ENCODE data around the gene XXYLT1.

XXYLT1 gene

DNA sequence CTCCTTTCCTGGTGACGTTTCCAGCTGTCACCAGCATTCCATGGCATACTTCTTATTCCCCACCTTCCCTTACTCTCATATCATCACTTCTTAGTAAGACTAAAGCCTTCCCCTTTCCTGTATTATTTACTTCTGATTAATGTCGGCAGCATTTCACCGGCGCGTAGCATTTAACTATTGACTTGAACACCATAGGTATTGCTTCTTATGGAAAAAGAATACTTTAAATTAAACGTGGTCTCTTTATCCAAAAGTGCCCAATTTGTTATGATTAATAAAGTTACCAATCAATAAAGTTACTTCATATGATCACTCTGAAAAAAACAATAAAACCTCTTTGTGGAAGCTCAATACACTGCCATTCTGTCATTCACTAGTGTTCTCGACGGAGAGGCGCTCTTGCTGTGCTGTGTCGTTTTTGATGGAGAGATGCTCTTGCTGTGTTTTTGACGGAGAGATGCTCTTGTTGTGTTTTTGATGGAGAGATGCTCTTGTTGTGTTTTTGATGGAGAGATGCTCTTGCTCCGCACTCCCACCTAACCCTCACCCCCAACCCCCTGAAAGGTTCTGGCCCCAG is 165.0 kb downstream of the XXYLT1 start:
- Histone ChIP-seq H3K9ac (ENCODE audit: low read depth, low read length) (peak overlapping the region; percentile 38), H3K9me3 (replicated peaks; ENCODE audit: low read length) (no peaks in the 10 kb centered on the region), H3K4me3 (ENCODE audit: low read length) (peak overlapping the region; percentile 61), H3K27me3 (ENCODE audit: control insufficient read depth, insufficient read depth, low read length) (no peaks in the 10 kb centered on the region), H3K4me1 (ENCODE audit: control insufficient read depth, insufficient read depth, low read length) (peaks cover 27% of the 10 kb centered on the region), H3K4me2 (ENCODE audit: low read length) (peak overlapping the region; percentile 75), H3K36me3 (ENCODE audit: insufficient read depth, low read length) (no peaks in the 10 kb centered on the region)

GRCh38 chr3:195105389-195105788 is 165.6 kb downstream of the XXYLT1 start:
- Histone ChIP-seq H3K9me3 (replicated peaks; ENCODE audit: low read length) (no peaks in the 10 kb centered on the region), H3K36me3 (ENCODE audit: insufficient read depth, low read length) (no peaks in the 10 kb centered on the region), H3K9ac (ENCODE audit: low read depth, low read length) (no peak overlapping the region), H3K4me1 (ENCODE audit: control insufficient read depth, insufficient read depth, low read length) (peaks cover 32% of the 10 kb centered on the region), H3K27me3 (ENCODE audit: control insufficient read depth, insufficient read depth, low read length) (no peaks in the 10 kb centered on the region), H3K4me3 (ENCODE audit: low read length) (no peak overlapping the region), H3K4me2 (ENCODE audit: low read length) (no peak overlapping the region)

- H3K4me1 ChIP-seq (ENCODE audit: control insufficient read depth, insufficient read depth, low read length): peaks cover 32% of the 10 kb centered on the region
- H3K9me3 ChIP-seq (replicated peaks; ENCODE audit: low read length): no peaks in the 10 kb centered on the region
- no peak overlapping the region for H3K4me2 ChIP-seq (ENCODE audit: low read length)
- H3K4me3 ChIP-seq (ENCODE audit: low read length): no peak overlapping the region
- no peaks in the 10 kb centered on the region for H3K36me3 ChIP-seq (ENCODE audit: insufficient read depth, low read length)
- H3K9ac ChIP-seq (ENCODE audit: low read depth, low read length): no peak overlapping the region
- H3K27me3 ChIP-seq (ENCODE audit: control insufficient read depth, insufficient read depth, low read length): no peaks in the 10 kb centered on the region
These were observed 166.6 kb downstream of the XXYLT1 start for GRCh38 chr3:195104340-195104739.

- no peaks in the 10 kb centered on the region for H3K36me3 ChIP-seq (ENCODE audit: insufficient read depth, low read length)
- H3K4me3 ChIP-seq (ENCODE audit: low read length): no peak overlapping the region
- H3K4me2 ChIP-seq (ENCODE audit: low read length): no peak overlapping the region
- no peaks in the 10 kb centered on the region for H3K9me3 ChIP-seq (replicated peaks; ENCODE audit: low read length)
- H3K27me3 ChIP-seq (ENCODE audit: control insufficient read depth, insufficient read depth, low read length): no peaks in the 10 kb centered on the region
- H3K4me1 ChIP-seq (ENCODE audit: control insufficient read depth, insufficient read depth, low read length): peaks cover 32% of the 10 kb centered on the region
- no peak overlapping the region for H3K9ac ChIP-seq (ENCODE audit: low read depth, low read length)
These were observed 167.3 kb downstream of the XXYLT1 start for GRCh38 chr3:195103623-195104022.

DNA sequence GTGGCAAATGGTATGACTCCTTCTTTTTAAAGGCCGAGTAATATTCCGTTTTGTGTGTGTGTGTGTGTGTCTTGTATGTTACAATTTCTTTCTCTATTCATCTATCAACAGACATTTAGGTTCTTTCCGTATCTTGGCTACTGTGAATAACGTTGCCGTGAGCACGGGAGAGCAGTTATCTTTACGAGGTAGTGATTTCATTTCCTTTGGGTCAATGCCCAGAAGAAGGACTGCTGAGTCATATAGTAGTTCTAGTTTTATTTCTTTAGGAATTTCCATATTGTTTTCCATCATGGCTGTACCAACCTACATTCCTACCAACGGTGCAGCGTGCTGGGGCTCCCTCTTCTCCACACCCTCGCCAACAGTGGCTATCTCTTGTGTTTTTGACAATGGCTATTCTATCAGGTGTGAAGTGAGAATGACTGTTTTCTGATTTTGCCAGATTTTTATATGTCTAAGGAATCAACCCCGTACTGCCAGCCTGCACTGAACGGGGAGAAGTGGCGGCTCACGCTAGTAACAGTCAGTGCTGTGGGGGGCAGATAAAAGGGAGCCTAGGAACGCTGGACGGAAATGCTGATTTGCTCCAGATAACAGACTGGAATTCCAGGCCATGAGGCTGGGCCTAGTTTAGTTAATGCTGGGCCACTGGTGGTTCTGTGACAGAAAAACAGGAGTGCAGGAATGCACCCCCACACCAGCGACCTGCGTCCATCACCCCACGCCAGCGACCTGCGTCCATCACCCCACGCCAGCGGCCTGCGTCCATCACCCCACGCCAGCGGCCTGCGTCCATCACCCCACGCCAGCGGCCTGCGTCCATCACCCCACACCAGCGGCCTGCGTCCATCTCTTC is 168.1 kb downstream of the XXYLT1 start:
- Histone ChIP-seq H3K9me3 (replicated peaks; ENCODE audit: low read length) (no peaks in the 10 kb centered on the region), H3K27me3 (ENCODE audit: control insufficient read depth, insufficient read depth, low read length) (no peaks in the 10 kb centered on the region), H3K9ac (ENCODE audit: low read depth, low read length) (no peak overlapping the region), H3K4me1 (ENCODE audit: control insufficient read depth, insufficient read depth, low read length) (peaks cover 32% of the 10 kb centered on the region), H3K4me2 (ENCODE audit: low read length) (peak overlapping the region; percentile 46), H3K4me3 (ENCODE audit: low read length) (peak overlapping the region; percentile 35), H3K36me3 (ENCODE audit: insufficient read depth, low read length) (no peaks in the 10 kb centered on the region)

DNA sequence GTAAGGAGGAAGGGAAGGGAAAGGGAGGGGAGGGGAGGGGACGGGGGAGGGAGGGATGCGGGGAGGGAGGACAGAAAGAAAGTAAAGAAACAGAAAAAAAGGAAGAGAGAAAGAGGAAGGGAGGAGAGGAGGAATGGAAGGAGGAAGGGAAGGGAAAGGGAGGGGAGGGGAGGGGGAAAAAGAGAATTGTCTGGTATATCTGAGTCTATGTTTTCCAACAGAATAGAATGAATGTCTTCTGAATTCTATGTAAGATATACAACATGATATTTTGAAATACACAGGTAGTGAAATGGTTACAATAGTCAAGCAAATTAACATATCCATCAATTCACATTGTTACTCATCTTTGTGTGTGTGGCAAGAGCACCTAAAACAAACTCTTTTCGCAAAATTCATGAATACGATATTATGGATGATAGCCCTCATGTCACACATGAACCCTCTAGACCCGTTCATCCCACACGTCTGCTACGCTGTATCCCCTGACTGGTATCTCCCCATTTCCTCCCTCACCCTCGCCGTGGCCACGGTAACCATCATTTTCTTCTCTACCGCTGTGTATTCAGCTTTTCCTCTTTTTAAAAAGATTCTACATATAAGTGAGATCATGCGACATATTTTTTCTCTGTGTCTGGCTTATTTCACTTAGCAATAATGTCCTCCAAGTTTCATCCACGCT is 168.9 kb downstream of the XXYLT1 start:
- Histone ChIP-seq H3K36me3 (ENCODE audit: insufficient read depth, low read length) (no peaks in the 10 kb centered on the region), H3K4me2 (ENCODE audit: low read length) (no peak overlapping the region), H3K9me3 (replicated peaks; ENCODE audit: low read length) (no peaks in the 10 kb centered on the region), H3K4me1 (ENCODE audit: control insufficient read depth, insufficient read depth, low read length) (peaks cover 32% of the 10 kb centered on the region), H3K4me3 (ENCODE audit: low read length) (no peak overlapping the region), H3K27me3 (ENCODE audit: control insufficient read depth, insufficient read depth, low read length) (no peaks in the 10 kb centered on the region), H3K9ac (ENCODE audit: low read depth, low read length) (no peak overlapping the region)

DNA sequence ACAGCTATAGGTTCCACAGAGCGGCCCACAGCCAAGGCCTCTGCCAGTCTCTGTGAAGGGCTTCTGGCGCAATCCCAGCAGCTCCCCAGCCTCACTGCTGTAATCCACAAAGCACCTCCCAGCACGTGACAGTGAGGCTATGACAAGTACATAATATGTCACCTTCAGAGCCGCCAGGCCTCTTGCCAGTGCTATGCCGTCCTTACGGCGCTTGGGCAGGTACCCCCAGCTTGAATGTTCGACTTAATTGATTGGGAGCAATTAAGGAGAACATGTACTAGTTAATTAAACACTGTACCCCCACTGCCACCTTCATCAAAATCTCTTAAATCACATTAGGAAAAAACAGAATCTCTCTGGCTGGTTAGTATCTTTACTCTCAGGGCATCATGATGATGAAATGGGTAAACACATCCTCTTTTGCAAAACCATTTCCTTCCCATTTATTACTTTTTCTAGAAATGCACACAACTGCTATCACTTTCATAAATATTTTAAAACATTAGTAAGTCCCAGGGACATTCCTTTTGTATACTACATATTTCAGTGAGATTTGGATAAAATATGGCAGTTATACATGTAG is 169.9 kb downstream of the XXYLT1 start:
- H3K9me3 ChIP-seq (replicated peaks; ENCODE audit: low read length): no peaks in the 10 kb centered on the region
- H3K36me3 ChIP-seq (ENCODE audit: insufficient read depth, low read length): no peaks in the 10 kb centered on the region
- no peak overlapping the region for H3K4me2 ChIP-seq (ENCODE audit: low read length)
- no peak overlapping the region for H3K4me3 ChIP-seq (ENCODE audit: low read length)
- H3K4me1 ChIP-seq (ENCODE audit: control insufficient read depth, insufficient read depth, low read length): peaks cover 26% of the 10 kb centered on the region
- no peak overlapping the region for H3K9ac ChIP-seq (ENCODE audit: low read depth, low read length)
- no peaks in the 10 kb centered on the region for H3K27me3 ChIP-seq (ENCODE audit: control insufficient read depth, insufficient read depth, low read length)

- H3K4me1 ChIP-seq (ENCODE audit: control insufficient read depth, insufficient read depth, low read length): peaks cover 26% of the 10 kb centered on the region
- H3K36me3 ChIP-seq (ENCODE audit: insufficient read depth, low read length): no peaks in the 10 kb centered on the region
- no peak overlapping the region for H3K4me2 ChIP-seq (ENCODE audit: low read length)
- no peaks in the 10 kb centered on the region for H3K27me3 ChIP-seq (ENCODE audit: control insufficient read depth, insufficient read depth, low read length)
- H3K9me3 ChIP-seq (replicated peaks; ENCODE audit: low read length): no peaks in the 10 kb centered on the region
- no peak overlapping the region for H3K9ac ChIP-seq (ENCODE audit: low read depth, low read length)
- no peak overlapping the region for H3K4me3 ChIP-seq (ENCODE audit: low read length)
These were observed 170.8 kb downstream of the XXYLT1 start for GRCh38 chr3:195099951-195100785.

- Histone ChIP-seq H3K4me2 (ENCODE audit: low read length) (no peak overlapping the region), H3K4me3 (ENCODE audit: low read length) (no peak overlapping the region), H3K4me1 (ENCODE audit: control insufficient read depth, insufficient read depth, low read length) (peaks cover 26% of the 10 kb centered on the region), H3K9ac (ENCODE audit: low read depth, low read length) (no peak overlapping the region), H3K27me3 (ENCODE audit: control insufficient read depth, insufficient read depth, low read length) (no peaks in the 10 kb centered on the region), H3K36me3 (ENCODE audit: insufficient read depth, low read length) (no peaks in the 10 kb centered on the region), H3K9me3 (replicated peaks; ENCODE audit: low read length) (no peaks in the 10 kb centered on the region)
These were observed 172.0 kb downstream of the XXYLT1 start for GRCh38 chr3:195098741-195099525.

DNA sequence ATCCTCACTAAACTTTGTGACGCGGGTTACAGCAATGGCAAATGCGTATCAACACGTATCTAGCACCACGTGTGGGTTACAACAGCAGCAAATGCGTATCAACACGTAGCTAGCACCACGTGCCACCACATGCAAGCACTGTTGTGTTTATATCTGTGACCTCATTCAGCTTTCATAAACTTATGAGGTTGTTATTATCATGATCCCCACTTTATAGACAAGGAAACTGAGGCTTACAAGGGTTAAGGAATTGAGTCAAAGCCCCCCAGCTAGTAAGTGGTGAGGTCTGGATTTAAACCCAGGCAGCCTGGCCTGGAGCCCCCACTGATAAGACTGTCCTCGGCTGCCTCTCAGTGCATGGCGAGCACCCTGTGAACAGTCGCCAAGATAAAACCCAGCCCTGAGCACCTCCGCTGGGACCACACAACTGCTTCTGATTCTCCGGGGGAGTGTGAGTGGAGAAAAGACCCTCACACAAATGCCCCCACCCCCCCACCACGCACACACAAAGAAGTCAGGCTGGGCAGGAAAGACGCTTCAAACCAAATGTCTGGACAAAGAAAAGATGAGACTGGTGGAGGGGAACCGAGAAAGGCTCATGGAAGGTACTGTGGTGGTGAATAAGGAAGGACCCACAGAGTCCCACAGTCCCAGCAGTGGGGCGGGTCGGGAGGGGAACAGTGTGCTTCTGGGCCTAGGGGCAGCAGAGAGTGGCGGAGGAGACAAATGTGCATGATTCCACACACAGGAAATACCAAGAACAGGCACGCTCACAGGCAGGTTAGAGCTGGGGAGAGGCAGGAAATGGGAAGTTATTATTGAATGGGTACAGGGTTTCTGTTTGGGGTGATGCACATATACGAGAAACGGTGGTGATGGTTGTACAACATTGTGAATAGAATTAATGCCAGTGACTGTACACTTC is 173.4 kb downstream of the XXYLT1 start:
- Histone ChIP-seq H3K36me3 (ENCODE audit: insufficient read depth, low read length) (no peaks in the 10 kb centered on the region), H3K4me3 (ENCODE audit: low read length) (no peak overlapping the region), H3K27me3 (ENCODE audit: control insufficient read depth, insufficient read depth, low read length) (no peaks in the 10 kb centered on the region), H3K4me2 (ENCODE audit: low read length) (no peak overlapping the region), H3K9ac (ENCODE audit: low read depth, low read length) (no peak overlapping the region), H3K4me1 (ENCODE audit: control insufficient read depth, insufficient read depth, low read length) (peaks cover 19% of the 10 kb centered on the region), H3K9me3 (replicated peaks; ENCODE audit: low read length) (no peaks in the 10 kb centered on the region)

All from skeletal muscle satellite cell (primary cell).